Astrocyte of the hippocampus (primary cell): Measurements from ENCODE around the gene EPB41L3.

Source experiments
- DNase-seq: peaks from one replicate; pipeline ENCODE4 v3.0.0; 2011; ENCODE audit warnings: low read depth, low spot score

EPB41L3 gene

DNA sequence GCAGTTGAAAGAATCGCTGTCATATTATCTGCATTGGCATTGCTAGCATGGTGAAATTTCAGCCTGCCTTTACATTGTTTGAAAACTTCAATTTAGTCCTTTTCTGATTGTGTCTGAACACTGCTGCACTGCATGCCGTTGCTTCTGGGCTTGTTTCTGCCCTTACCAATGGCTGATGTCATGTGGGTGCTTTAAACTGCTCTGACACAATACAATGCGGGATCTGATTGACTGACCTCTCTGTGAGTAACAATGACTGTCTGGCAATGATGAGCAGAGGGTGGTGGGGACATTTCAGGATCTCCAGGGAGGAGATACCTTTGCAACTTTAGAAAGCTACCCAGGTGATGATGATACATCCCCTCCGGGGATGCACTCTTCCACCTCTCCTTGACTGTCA, 128.8 kb downstream of the EPB41L3 start:
- DNase-seq, result no peak

DNA sequence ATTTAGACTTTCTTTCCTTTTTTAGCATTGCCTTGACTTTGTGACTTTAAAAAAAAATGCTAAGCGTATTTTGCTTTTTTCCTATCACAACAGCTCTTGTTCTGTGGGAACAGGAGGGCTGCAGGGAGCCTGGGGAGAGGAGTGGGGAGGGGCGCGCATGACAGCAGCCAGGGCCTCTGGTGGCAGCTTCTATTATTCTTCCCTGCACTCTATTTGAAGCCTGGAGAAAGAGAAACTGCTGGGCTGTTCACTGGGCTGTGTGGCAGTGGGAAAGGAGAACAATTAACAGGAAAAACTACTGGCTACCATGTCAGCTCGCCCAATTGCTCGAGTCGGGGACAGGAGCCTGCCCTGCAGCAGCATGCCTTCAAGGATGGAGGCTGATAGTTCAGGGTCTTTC, 129.3 kb downstream of the EPB41L3 start:
- DNase-seq, result peak; percentile 18

DNA sequence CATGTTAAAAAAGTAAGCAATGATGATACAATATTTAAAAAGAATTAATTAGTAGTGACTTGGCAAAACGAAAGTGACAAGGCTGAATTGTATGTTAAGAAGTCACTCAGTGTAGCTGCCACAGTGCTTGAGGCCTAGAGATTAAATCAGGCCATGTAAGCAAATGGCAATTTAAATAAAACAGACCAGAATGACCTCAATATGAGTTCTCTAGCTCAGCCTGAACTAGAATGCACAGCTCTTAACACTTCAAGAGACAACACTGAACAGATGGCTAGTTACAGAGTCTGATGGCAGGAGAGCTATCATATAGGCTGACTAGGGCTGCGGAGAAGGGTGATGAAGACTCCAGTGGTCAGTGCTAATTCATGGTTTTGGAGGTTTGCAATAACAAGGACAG, 130.3 kb downstream of the EPB41L3 start:
- no peak for DNase-seq

DNA sequence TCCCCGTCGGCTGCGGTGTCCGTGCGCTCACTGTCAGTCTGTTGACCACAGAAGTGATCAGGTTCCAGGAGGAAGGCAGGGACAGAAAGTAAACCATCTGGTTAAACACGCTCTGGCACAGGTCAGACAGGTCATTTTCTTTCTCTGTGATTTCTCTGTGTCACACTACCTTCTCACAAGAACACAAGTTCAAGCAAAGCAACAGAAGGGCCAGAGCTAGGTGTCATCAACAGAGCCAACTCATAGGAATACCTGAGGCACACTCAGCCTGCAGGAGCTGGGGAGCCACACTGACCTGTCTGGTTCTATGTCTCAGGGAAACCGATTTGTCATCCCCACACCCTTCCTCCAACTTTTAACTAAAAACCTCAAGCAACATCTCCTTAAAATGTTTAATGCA, 133.2 kb downstream of the EPB41L3 start:
- DNase-seq, result no peak

DNA sequence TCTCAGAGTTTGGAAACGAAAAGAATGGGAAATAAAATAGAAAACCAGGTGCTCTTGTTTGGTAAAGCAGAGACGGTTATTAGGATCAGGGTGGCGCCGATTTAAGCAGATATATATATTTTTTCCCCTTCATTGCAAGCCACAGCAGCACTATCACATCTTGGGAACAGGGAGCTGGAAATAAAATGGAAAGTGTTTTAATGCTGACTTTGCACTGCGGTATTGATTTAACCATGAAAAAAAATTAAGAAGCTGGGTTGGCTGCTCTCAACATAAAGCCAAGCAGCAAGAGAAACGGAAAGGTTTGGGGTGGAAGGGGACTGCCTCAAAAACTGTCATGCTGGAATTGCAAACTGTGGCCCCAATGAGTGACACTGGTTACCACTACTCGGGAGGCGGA, 145.5 kb downstream of the EPB41L3 start:
- no peak for DNase-seq

DNA sequence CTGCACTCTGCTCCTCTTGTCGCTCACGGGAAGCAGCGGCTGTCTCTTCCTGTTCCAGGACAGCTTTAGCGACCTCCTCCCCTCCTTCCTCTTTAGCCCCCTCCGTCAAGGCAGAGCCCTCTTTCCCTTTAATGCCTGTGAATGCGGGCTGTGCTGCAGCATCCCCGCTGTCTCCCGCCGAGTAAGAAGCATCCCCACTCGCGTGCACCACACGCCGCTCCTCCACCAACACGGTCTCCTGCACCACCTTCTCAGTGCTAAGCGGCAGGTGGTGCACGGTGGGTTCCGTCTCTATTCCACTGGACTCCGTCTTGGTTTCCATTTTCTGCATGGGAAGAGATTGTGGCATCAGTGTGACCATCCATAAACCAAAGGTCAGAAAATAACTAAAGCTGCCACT, 146.7 kb downstream of the EPB41L3 start:
- no peak for DNase-seq

DNA sequence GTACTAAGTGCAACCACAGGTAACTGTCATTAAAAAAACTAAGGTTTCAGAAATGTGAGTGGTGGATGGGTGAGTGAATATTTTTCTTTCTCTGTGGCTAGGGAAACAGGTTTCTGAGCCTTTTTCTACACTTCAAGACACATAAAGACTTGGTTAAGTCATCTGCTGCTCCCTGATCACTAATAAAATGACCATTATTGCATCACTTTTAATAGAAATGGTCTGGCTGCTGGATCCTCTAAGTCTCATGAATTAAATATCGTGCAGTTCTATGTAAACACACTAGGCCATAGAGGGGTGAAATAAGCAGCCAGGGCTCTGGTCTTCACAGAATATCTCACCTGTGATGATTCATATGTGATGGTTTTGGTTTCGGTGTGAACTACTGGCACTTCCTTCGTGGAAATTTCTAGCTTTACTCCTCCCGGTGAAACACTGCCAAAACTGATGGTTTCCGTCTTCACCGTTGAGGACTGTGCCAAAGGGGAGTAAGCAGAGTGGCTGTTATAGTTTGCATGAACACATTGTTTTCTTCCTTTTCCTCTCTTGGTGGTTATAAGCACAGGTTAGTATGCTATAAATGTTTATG, 147.8 kb downstream of the EPB41L3 start:
- DNase-seq, result no peak

DNA sequence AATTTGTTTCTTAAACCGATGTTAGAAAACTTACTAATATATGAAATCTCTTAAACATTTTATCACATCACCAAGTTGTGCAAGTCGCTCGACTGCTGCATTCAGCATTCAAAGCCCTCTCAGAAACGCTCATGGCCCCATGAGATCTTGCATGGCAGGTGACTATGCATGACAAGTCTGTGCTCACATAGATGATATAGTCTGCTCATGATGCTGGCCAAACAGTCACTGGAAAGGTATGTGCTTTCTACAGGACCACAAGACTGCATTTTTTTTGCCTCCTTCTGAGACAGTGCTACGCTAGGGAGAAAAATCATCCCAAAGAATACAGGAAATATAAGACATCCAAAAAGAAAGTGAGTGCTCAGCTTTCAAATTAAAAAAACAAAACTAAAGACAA, 150.0 kb downstream of the EPB41L3 start:
- DNase-seq, result peak; percentile 56

DNA sequence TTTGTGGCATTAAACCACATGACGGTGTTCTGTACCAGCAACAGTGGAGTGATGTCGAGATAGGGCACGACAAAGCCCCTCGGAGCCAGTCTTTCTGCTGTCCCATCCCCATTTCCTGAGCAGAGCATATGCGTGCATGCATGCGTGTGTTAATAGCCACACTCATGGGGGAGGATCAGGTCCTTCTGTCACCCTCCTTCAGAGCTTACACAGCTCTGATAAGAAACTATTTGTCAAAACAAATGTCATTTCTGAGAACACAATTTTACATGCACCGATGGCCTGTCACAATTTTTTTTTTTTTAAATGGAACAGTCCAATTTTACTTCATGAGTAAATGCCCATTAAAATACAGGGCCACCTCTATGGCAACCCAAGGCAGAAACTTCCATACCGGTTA, 152.4 kb downstream of the EPB41L3 start:
- DNase-seq, result no peak

DNA sequence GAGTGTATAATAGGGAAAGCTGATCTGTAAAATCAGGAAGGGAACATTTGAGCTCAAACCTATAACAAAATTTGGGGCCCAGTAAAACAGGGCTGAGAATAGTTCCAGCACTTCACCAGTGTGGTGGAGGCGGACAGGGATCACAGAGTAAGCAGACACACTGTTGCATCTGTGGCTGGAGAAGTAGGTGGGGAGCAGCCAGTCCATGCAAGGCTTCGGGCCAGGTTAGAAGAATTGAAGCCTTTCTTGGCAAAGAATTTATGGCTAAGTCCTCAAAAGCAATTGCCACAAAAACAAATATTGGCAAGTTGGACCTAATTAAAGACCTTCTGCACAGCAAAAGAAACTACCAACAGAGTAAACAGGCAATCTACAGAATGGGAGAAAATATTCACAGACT, 154.4 kb downstream of the EPB41L3 start:
- DNase-seq, result peak; percentile 11

DNA sequence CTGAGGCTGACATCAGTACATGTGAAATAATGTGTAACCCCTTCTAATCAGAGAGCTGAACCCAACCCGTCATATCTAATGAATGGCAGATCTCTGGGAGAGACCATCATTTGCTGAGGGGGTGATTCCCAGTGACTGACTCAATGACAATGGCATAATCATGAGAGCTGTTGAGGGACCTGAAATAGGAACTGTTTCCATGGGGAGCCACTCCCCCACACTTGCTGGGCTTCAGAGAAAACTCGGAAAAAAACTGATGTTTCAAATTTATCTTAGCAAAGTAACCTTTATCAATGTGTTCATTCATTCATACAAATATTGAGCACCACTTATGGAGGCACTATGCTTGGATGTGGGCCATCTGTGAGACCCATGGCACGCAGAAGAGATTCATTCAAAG, 154.9 kb downstream of the EPB41L3 start:
- DNase-seq, result no peak

DNA sequence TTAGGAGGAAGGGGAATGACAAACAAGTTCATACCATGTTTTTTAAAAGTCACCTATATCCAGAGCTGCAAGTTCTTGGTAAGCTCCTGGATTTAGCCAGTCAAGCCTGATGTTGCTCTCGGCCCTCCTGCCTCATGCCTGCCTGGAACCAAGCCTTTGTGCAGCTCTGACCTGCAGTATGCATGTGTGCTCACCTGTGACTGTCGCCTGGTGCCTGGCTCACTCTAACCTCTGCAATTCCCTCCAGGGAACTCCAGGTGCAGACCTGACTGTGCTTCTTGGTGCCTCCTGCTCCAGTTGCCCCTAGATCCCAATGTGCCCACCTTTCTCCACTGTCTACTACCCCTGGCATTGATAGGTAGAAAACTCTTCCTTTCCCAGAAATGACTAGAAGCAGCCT, 163.2 kb downstream of the EPB41L3 start:
- no peak for DNase-seq

DNA sequence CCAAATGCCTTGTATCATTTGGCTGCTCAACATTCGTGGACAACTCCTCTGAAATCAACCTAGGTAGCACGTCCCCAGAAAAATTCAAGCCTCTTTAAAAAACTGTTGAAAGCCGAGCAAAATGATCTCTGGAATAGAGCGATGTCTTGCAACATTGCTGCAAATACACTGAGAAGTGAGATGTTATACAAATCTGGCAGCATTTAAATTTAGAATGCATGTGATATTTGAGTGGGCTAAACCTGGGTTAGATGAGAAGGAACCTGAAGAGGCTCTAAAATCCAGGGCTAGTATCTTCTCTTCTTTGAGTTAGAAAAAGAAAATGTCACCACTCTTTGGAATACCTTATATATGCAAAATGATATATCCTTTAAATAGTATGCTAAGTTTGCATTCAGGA, 166.8 kb downstream of the EPB41L3 start:
- no peak for DNase-seq

DNA sequence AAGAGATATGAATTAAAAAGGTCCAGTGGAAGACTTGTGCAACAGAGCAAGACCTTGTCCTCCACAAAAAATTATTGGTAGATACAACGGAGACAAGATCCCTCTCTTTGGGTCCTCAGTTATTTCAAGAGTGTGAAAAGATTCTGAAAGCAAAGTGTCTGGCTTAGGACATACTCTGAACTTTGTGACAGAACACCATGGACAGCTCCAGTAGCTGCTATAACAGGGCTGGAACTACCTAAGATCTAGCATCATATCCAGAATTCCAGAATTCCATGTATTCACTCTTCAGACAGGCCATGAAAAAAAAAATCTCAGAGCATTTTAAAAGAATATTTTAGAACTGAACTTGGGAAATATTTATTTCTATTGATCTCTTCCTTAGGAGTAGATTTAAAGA, 173.5 kb downstream of the EPB41L3 start:
- peak; percentile 59 for DNase-seq

DNA sequence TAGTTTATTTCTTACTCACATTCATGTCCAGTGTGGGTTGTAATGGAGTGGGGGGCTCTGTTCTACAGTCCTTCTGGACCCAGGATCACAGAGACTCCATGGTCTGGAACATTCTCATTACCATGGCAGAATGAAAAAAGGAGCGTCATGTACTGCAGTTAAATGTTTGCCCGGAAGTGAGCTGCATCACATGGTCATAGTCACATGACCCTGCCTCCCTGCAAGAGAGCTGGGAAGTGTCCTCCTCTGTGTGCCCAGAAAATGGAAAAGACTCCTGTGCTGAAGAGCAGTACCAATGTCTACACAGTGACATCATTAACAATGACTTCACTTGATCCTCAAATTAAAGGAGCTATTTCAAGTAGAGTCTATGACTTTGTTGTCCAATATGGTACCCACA, 174.3 kb downstream of the EPB41L3 start:
- no peak for DNase-seq

DNA sequence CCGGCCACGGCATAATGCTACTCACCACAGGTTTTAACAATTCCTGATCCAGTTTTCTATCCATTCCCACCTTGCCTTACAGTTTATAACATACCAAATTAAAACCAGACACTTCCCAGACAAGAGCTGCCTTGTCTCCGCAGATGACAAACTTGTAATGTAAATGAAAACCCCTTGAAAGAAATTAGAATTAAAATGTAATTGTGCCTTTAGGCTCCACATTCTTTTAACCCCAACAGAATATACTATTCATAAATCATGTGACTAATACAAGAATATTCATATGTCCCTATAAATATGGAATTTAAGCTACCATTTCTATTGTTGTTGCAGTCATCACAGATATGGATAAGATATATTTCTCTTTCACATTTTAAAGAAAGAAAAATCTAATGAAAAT, 178.4 kb downstream of the EPB41L3 start:
- no peak for DNase-seq

DNA sequence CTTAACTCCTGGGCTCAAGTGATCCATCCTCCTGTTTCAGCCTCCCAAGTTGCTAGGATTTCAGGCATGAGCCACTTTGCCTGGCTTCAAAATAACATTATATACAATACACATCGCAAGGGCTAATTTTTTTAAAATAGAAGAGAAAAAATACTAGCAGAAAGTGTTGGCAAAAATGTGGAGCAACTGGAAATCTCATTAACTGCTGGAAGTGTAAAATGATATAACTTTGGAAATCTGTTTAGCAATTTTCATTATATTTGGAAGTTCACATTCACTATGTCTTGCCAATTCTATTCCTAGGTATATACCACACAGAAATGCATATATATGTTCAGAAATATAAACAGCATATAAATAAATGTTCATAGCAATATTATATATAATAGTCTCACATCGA, 193.2 kb downstream of the EPB41L3 start:
- no peak for DNase-seq
